HEK293T (cell line): Measurements from ENCODE around the gene BET1L.

Experiments
- NFRKB ChIP-seq: fragments of 450-650 bp; IDR thresholded peaks from 2 replicates; pipeline ENCODE4 v1.6.1; 2016; ENCODE audit warnings: mild to moderate bottlenecking, moderate library complexity
- ZNF384 ChIP-seq: fragments of 450-650 bp; IDR thresholded peaks from 2 replicates; pipeline ENCODE4 v1.6.1; 2016

- no peak for TF ChIP-seq NFRKB
- no peak for TF ChIP-seq ZNF384
Observed at GRCh38 chr11:240315-240714, 33.1 kb upstream of the BET1L start.
